GM12873 (cell line): ENCODE measurements around the gene FAM81A.

Experiments
- CTCF ChIP-seq: IDR thresholded peaks from 2 replicates; pipeline ENCODE4 v1.5.1; 2012; ENCODE audit warnings: low read depth, mild to moderate bottlenecking, moderate library complexity, low read length, control low read depth; ENCODE audit not compliant: insufficient read depth; ENCODE audit errors: missing control alignments

The FAM81A gene

DNA sequence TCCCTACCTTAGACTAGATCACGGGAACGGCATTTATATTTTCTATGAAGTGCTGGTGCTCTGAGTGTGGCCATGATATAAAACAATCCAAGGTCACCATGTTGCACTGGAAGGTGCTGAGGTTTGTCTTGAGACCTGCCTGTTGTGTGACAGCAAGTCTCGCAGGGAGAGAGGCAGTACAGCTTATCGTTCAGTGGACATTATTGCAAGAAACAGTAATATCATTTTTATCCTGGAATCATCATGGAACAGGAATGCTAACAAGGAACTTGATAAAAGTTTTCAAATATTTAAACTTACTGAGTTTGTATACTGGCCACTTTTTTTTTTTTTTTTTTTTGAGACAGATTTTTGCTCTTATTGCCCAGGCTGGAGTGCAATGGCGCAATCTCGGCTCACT is 133.6 kb downstream of the FAM81A start:
- no peak for TF ChIP-seq CTCF
